ENCODE results near the gene CSPG4.
A peak's percentile ranks its signal among the peaks of the same experiment; 100 is the strongest.

The CSPG4 gene

DNA sequence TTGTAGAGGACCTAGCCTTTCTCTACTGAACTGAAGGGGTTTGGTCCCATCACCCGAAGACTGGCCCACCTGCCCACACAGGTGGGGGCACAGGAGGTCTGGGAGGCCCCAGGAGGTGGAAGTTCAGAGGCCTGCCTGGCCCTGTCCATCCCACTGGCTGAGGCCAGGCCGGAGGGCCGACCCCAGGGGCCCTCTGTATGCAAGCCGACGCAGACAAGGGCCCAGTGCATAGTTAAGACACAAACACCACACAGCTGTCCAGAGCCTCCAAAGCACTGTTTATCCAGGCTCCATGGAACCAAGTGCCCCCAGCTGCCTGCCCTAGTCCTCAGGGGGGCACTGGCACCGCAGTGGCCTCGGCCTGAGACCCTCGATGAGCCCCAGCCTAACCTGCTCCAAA, 38.3 kb downstream of the CSPG4 start:
- FAIRE-seq (no peak), DNase-seq (ENCODE audit: insufficient read length, low spot score) (no peak)

- no peak for DNase-seq (ENCODE audit: insufficient read length, low spot score)
- FAIRE-seq, result no peak
Measured at GRCh38 chr15:75673426-75674235, 39.0 kb downstream of the CSPG4 start.

- FAIRE-seq (peak; percentile 49), DNase-seq (ENCODE audit: insufficient read length, low spot score) (no peak)
Measured at GRCh38 chr15:75672646-75673425, 39.8 kb downstream of the CSPG4 start.

DNA sequence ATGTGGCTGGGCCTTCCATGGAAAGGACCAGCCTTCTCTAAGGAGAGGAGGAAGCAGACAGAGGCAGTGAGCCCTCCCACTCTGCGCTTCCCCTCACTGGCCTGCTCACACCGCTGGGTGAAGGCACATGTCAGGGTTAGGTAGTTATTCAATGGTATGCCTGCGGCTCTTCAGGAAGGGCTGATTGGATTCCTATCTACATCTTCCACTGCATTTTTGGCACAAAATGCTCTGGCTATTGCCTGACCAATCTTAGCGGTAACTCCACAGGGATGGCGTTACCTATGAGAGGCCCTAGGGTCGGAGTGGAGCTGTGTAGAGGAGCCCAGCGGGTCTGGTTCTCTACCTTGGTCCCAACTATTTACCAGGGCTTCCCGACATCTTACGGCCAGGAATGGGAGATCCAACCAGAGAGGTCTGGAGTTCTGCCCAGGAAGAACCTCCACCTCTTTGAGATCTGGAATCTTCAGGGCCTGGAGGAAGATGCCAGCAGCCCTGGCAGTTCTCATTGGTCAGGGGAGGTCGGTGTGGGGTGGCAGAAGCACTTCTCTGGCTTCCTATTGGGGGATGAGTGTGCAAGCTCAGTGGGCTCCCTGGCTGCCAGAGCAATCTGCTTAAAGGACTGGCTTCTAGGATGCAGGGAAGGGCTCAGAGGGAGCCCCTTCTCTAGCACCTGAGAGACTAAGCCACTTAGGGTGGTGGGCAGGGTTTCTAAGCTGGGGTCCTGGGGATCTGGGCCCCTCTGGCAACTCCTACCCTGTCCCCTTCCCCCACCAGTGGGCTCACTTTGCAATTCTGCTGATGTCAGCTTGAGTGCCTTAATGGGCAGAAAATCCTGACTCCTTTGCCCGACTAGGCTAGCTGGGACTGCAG, 40.7 kb downstream of the CSPG4 start:
- FAIRE-seq (no peak), DNase-seq (ENCODE audit: insufficient read length, low spot score) (no peak)

- no peak for FAIRE-seq
Measured at GRCh38 chr15:75669879-75670212, 42.8 kb downstream of the CSPG4 start.

DNA sequence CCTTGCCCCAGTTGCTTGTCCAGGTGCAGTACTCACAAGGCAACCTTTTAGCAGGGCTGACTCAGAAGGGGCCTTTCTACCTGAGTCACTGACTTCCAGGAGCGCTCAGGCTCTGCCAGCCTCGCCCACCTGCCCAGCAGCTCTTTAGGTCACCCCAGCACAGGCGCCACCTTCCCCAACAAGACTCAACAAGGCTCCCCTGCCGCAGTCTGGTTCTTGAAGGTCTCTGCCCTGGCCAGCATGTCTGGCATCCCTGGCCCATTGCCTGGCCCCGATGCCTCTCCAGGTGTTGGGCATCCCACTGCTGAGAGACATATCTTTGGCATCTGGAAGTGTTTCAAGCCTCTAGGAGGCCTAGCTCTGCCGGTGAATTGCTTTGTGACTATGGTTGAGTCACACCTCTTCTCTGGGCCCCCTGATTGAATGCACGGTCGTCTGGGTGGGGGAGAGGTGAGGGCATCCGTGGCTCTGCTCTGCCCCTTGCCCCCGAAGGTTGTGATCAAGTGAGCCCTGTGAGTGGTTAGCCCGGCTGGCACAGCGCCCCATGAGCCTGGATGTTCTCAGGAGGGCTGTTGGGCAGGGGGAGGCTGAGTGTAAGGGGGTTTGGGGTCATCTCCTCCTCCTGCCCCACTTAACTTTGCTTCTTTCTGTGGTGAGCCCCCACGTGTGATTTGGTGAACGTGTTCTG, 43.3 kb downstream of the CSPG4 start:
- DNase-seq (ENCODE audit: insufficient read length, low spot score) (no peak), FAIRE-seq (no peak)

More at GRCh38 chr15:75669879-75670212, 42.8 kb downstream of the CSPG4 start:
- DNase-seq (ENCODE audit: insufficient read length, low spot score), result no peak

DNA sequence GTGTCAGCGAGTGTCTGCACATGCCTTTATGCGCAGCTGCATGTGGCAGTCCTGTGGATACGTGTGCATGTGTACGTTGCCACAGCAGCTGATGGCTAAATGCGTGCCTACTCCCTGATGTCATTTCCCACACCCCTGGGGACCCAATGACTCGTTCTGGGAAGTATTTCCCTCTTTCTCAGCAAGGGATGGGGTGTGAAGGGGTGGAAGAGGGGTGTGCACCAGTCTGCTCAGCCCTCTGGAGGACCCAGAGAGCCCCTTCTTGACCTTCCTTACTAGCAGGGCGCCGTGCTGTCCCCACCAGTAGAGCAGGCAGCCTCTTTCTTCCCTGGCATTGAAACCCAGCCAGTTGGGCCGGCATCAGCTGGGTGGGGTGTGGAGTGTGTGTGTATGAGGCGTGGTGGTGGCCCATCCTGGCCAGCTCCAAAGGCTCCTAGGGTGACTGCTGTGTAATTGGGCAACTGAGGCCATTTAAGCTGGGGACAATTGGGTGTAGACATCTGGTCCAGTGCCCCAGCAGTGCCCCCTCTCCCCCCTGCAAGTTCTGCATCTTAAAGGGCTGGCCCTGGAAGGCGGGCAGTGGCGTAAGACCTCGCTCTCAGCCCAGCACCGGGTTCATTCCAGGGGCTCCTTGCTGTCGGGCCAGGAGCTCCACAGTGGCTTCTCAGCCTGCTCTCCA, 45.7 kb downstream of the CSPG4 start:
- peak; percentile 91 for DNase-seq (ENCODE audit: insufficient read length, low spot score)
- FAIRE-seq, result peak; percentile 99

DNA sequence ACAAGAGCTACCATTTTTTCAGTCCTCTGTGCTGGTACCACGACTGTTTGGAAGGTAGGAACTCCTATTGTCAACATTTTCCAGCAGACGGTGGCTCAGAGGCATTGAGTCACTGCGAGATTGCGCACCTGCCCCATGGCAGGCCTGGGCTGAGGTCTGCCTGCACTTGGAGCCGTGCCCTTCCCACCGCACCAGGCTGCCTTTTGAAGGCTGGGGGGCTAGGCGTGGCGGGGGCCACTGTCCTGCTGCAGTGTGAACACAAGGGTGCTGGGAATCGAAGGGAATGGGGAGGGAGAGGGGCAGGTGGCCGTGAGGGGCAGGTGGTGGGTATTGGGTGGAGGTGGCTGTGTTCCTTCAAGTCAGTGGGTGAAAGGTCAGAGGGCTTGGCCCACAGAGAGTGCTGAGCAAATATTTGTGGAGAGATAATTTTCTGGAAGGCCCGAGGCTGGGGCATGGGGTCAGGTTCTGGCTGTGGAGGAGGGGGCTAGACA, 48.7 kb downstream of the CSPG4 start:
- DNase-seq (ENCODE audit: insufficient read length, low spot score), result no peak

GRCh38 chr15:75662823-75663519, 49.7 kb downstream of the CSPG4 start:
- FAIRE-seq (no peak), DNase-seq (ENCODE audit: insufficient read length, low spot score) (no peak)

More for the DNA sequence above, 48.7 kb downstream of the CSPG4 start:
- no peak for FAIRE-seq

GRCh38 chr15:75661756-75662140, 50.9 kb downstream of the CSPG4 start:
- DNase-seq (ENCODE audit: insufficient read length, low spot score) (no peak), FAIRE-seq (no peak)

DNA sequence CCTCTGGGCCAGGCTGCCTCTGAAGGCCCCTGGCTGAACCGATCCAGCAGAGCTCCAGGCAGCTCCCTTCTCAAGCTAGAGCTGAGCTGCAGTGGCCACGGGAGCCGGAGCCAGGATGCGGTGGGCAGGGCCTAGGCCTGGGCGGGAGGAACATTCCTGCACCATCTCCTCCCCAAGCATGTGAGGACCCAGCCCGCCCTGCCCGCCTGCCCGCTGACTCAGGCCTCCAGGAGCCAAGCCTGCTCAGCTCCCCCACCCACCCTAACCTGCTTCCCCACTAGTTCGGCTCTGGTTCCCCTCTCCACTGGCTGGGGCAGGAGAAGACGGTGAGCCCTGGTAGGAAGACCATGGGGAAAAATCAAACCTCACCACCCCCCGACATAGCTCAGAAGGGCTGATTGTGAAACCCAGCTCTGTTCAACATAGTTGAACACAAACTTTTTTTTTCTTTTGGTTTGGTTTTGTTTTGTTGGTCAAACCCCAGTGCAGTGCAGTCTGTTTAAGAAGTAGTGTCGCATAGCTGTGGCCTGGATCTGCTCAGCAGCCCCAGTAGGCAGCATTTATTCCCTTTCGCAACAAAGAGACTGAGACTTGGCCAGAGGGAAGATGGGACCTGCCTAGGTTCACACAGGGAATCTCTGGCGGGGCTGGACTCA, 51.4 kb downstream of the CSPG4 start:
- FAIRE-seq (peak; percentile 92), DNase-seq (ENCODE audit: insufficient read length, low spot score) (peak; percentile 88)

- peak; percentile 86 for FAIRE-seq
- DNase-seq (ENCODE audit: insufficient read length, low spot score), result no peak
Measured at GRCh38 chr15:75659928-75660645, 52.6 kb downstream of the CSPG4 start.

DNA sequence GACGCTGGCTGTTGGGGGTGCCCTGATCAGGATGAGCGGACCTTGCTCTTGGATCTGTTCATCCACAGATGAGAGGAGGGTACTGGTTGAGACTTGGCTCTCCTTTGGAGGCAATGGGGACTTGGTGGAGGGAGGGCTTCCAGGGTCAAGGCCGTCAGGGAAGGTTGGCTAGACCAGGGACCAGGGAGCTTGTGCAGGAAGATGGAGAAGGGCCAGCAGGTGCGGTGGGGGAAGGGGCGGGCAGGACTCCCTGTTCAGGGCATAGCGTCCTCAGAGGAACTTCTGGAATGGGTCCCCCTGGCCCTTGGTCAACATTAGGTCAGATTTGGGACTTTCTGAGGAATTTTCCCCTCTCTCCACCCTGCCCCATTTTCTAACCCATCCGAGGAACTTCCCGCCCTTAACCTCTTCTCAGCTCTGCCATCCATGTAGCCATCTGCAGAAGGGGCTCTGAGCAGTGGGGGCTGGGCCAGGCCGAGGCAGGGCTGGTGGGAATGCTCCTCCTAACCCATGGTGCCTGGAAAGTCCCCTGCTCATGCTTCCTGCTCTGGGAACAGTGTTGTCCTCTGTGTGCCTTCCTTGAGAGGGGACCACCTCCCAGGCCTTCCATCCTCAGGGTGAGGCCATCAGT, 53.4 kb downstream of the CSPG4 start:
- no peak for FAIRE-seq
- DNase-seq (ENCODE audit: insufficient read length, low spot score), result no peak

- FAIRE-seq, result no peak
Measured at GRCh38 chr15:75656813-75657212, 55.8 kb downstream of the CSPG4 start.

GRCh38 chr15:75656331-75656730, 56.3 kb downstream of the CSPG4 start:
- FAIRE-seq (no peak), DNase-seq (ENCODE audit: insufficient read length, low spot score) (no peak)

More at GRCh38 chr15:75656813-75657212, 55.8 kb downstream of the CSPG4 start:
- no peak for DNase-seq (ENCODE audit: insufficient read length, low spot score)

DNA sequence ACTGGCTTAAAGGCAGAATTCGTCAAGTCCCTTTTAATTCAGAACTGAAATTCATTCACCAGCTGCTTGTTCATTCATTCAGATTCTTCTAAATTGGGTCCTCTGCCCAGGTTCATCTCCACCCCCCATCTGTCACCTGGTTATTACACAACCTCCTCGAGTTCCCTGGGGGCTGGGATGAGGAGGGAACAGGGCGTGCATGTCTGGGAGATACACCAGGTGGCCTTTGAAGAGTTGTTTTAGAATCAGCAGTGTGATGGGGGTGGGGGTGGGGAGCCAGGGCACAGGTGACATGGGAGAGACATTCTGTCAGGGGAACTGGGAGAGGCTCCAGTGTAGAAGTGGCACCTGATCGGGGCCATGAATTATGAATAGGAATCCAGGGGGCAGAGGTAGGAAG, 56.7 kb downstream of the CSPG4 start:
- FAIRE-seq, result no peak
- no peak for DNase-seq (ENCODE audit: insufficient read length, low spot score)

DNA sequence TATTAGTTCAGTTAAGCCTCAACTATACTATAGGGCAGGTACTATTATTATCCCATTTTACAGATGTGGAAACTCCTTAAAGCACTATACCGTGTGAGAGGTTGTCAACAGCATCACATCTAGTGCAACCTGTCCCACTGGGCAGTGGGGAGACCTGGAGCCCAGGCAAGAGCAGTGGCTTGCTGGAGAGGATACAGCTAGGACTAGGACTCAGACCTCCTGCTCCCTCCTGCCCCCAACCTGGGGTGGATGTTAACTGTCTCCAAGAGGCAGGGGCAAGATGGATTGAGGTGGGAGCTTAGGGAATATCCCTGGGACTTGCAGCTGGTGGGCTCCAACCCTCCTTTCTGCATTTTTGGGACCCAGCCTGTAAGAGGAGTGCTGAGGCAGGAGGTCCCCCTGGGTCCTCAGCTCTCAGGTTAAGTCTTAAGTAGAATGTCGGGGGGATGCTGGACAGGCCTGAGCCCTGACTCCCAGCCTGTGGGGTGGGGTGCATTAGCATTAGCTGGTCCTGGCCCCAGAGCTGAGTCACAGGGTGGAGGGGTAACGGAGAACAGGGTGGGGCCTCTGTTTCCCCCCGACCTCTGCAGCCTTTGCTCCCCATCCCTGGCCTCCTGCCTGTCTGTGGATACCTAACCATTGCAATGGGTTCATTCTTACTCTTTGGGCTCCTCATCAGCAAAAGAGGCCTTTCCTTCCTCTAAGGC, 58.3 kb downstream of the CSPG4 start:
- FAIRE-seq (no peak), DNase-seq (ENCODE audit: insufficient read length, low spot score) (no peak)

All from HTR-8/SVneo (cell line).